GM12874 (cell line): ENCODE measurements around the gene GALNT14.

ENCODE experiments used
- CTCF ChIP-seq: IDR thresholded peaks from 2 replicates; pipeline ENCODE4 v1.5.1; 2011; ENCODE audit warnings: low read depth, mild to moderate bottlenecking, control low read depth, low read length, moderate library complexity; ENCODE audit not compliant: insufficient read depth

The GALNT14 gene

GRCh38 chr2:30955516-30956132 lies 182.6 kb downstream of the GALNT14 start:
- TF ChIP-seq CTCF: no peak

- TF ChIP-seq CTCF: no peak
These were observed 187.9 kb downstream of the GALNT14 start for GRCh38 chr2:30950339-30950738.

- TF ChIP-seq CTCF: no peak
These were observed 188.8 kb downstream of the GALNT14 start for GRCh38 chr2:30949435-30949834.

- TF ChIP-seq CTCF: no peak
These were observed 189.4 kb downstream of the GALNT14 start for GRCh38 chr2:30948857-30949256.

GRCh38 chr2:30948130-30948529 lies 190.1 kb downstream of the GALNT14 start:
- TF ChIP-seq CTCF: no peak

- TF ChIP-seq CTCF: no peak
These were observed 190.6 kb downstream of the GALNT14 start for GRCh38 chr2:30947686-30948085.

GRCh38 chr2:30942419-30942818 lies 195.8 kb downstream of the GALNT14 start:
- no peak for TF ChIP-seq CTCF
